Measurements from ENCODE around the gene ATP13A3. TPM values are rescaled to one million over a fixed set of nuclear protein-coding genes. Genes with fewer than 3 reads are reported as not detected.
A peak's percentile ranks its signal among the peaks of the same experiment; 100 is the strongest.
"Not testable (repeated sequence)": the region's sequence is repeated elsewhere in the genome, so short reads cannot be mapped to it uniquely, and the experiment has no call there.

The ATP13A3 gene
- total RNA-seq, 2 experiments from 2014 or later, result 61.4 to 107 TPM

- peak; percentile 7 for ATAC-seq
- no peaks in the 10 kb centered on the region for H3K9me3 Mint-ChIP-seq (ENCODE audit: low read depth)
- peaks cover 2% of the 10 kb centered on the region for H3K27me3 Mint-ChIP-seq
- ChIA-PET POLR2A (interaction anchor here (0.6 kb wide), 1 partner anchor 11 kb away, joined by 3 read pairs; no protein-coding TSS in a partner anchor), CTCF (interaction anchor here (0.6 to 3.7 kb wide), 6 partner anchors 14 to 1102 kb away, joined by 3 to 48 read pairs (median 4); no protein-coding TSS in a partner anchor)
- H3K4me1 Mint-ChIP-seq, result peaks cover 61% of the 10 kb centered on the region
- H3K4me3 Mint-ChIP-seq, result peak overlapping the region; percentile 95
- peak overlapping the region; percentile 93 for H3K27ac Mint-ChIP-seq
- peaks cover 53% of the 10 kb centered on the region for H3K36me3 Mint-ChIP-seq (ENCODE audit: low read depth)
- peak; percentile 64 for DNase-seq
- intact Hi-C loops (cut with DNase I, micrococcal nuclease), result loop anchor here (1.0 to 5.0 kb wide), 6 partner anchors 99 to 775 kb away; partner anchors contain the start of gene LSG1 (in 2 of the 2)
Measured at GRCh38 chr3:194485881-194486539, 792 bp downstream of the ATP13A3 start.

GRCh38 chr3:194485468-194485880 is 1.3 kb downstream of the ATP13A3 start:
- ATAC-seq, result peak; percentile 15

GRCh38 chr3:194484614-194485013 is 2.2 kb downstream of the ATP13A3 start:
- no peak overlapping the region for H3K27ac Mint-ChIP-seq
- peaks cover 57% of the 10 kb centered on the region for H3K36me3 Mint-ChIP-seq (ENCODE audit: low read depth)
- ATAC-seq (no peak), DNase-seq (no peak)
- H3K4me1 Mint-ChIP-seq, result peaks cover 64% of the 10 kb centered on the region
- H3K27me3 Mint-ChIP-seq, result peaks cover 2% of the 10 kb centered on the region
- intact Hi-C loops (cut with DNase I, micrococcal nuclease), result loop anchor here (5.0 kb wide), 2 partner anchors 188 to 412 kb away; partner anchors contain the start of gene LSG1 (in 1 of the 2)
- H3K4me3 Mint-ChIP-seq, result peak overlapping the region; percentile 95
- CTCF ChIA-PET, result interaction anchor here (1.2 to 3.7 kb wide), 6 partner anchors 9 to 149 kb away, joined by 3 to 48 read pairs (median 6); partner anchors contain the start of gene TMEM44
- POLR2A ChIA-PET, result interaction anchor here (0.6 kb wide), 1 partner anchor 46 kb away, joined by 3 read pairs; no protein-coding TSS in a partner anchor
- no peaks in the 10 kb centered on the region for H3K9me3 Mint-ChIP-seq (ENCODE audit: low read depth)

More at GRCh38 chr3:194485468-194485880, 1.3 kb downstream of the ATP13A3 start:
- no peak for DNase-seq
- peak overlapping the region; percentile 95 for H3K4me3 Mint-ChIP-seq
- H3K36me3 Mint-ChIP-seq (ENCODE audit: low read depth), result peaks cover 54% of the 10 kb centered on the region
- H3K27me3 Mint-ChIP-seq, result peaks cover 2% of the 10 kb centered on the region
- no peaks in the 10 kb centered on the region for H3K9me3 Mint-ChIP-seq (ENCODE audit: low read depth)
- ChIA-PET POLR2A (interaction anchor here (0.6 kb wide), 1 partner anchor 10 kb away, joined by 3 read pairs; no protein-coding TSS in a partner anchor), CTCF (interaction anchor here (0.6 to 3.7 kb wide), 6 partner anchors 13 to 423 kb away, joined by 3 to 48 read pairs (median 4); partner anchors contain the start of gene TMEM44)
- intact Hi-C loops (cut with DNase I, micrococcal nuclease), result loop anchor here (5.0 kb wide), 2 partner anchors 187 to 413 kb away; partner anchors contain the start of gene LSG1 (in 1 of the 2)
- H3K4me1 Mint-ChIP-seq, result peaks cover 64% of the 10 kb centered on the region
- H3K27ac Mint-ChIP-seq, result peak overlapping the region; percentile 93

GRCh38 chr3:194483850-194484249 is 3.0 kb downstream of the ATP13A3 start:
- ChIA-PET POLR2A (interaction anchor here (0.6 to 1.2 kb wide), 3 partner anchors 21 to 101 kb away, joined by 3 read pairs; no protein-coding TSS in a partner anchor), CTCF (interaction anchor here (0.6 to 3.7 kb wide), 8 partner anchors 10 to 351 kb away, joined by 3 to 48 read pairs (median 3); partner anchors contain the start of gene LSG1)
- DNase-seq (no peak), ATAC-seq (no peak)
- peaks cover 57% of the 10 kb centered on the region for H3K36me3 Mint-ChIP-seq (ENCODE audit: low read depth)
- H3K4me3 Mint-ChIP-seq, result no peak overlapping the region
- intact Hi-C loops (cut with DNase I, micrococcal nuclease), result no loop called here
- peaks cover under 1% of the 10 kb centered on the region for H3K27me3 Mint-ChIP-seq
- no peak overlapping the region for H3K27ac Mint-ChIP-seq
- H3K4me1 Mint-ChIP-seq, result peaks cover 60% of the 10 kb centered on the region
- no peaks in the 10 kb centered on the region for H3K9me3 Mint-ChIP-seq (ENCODE audit: low read depth)

GRCh38 chr3:194482830-194483229 is 4.0 kb downstream of the ATP13A3 start:
- DNase-seq; H3K9me3 Mint-ChIP-seq (ENCODE audit: low read depth); ATAC-seq; H3K4me3 Mint-ChIP-seq; H3K27me3 Mint-ChIP-seq; intact Hi-C loops (cut with DNase I, micrococcal nuclease): not testable (repeated sequence)
- H3K36me3 Mint-ChIP-seq (ENCODE audit: low read depth), result peaks cover 52% of the 10 kb centered on the region
- H3K27ac Mint-ChIP-seq, result peak overlapping the region; percentile 70
- ChIA-PET POLR2A (interaction anchor here (0.7 to 1.2 kb wide), 2 partner anchors 102 to 103 kb away, joined by 3 read pairs; no protein-coding TSS in a partner anchor), CTCF (interaction anchor here (0.9 to 3.7 kb wide), 3 partner anchors 11 to 189 kb away, joined by 3 to 48 read pairs (median 3); partner anchors contain the start of gene LSG1)
- peaks cover 51% of the 10 kb centered on the region for H3K4me1 Mint-ChIP-seq

DNA sequence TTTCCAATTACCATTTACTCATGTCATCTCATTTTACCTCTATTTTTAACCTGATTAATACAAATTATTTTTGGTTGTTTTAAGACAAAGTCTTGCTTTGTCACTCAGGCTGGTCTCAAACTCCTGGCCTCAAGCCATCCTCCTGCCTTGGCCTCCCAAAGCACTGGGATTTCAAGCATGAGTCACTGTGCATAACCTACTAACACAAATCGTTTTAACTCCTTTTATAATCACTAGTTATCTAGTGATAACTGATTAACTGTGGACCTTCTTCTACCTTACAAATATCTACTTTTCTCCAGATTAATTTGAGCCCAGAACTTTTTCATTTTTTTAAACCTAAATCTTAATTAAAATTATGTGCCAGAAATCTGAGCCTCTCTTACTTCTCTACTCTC is 4.6 kb downstream of the ATP13A3 start:
- Mint-ChIP-seq H3K4me3 (peak overlapping the region; percentile 19), H3K36me3 (ENCODE audit: low read depth) (peaks cover 52% of the 10 kb centered on the region), H3K27ac (peak overlapping the region; percentile 70), H3K9me3 (ENCODE audit: low read depth) (no peaks in the 10 kb centered on the region), H3K27me3 (no peaks in the 10 kb centered on the region), H3K4me1 (peaks cover 49% of the 10 kb centered on the region)
- intact Hi-C loops (cut with DNase I, micrococcal nuclease), result no loop called here
- ATAC-seq (no peak), DNase-seq (no peak)
- POLR2A ChIA-PET, result no interaction called here
- CTCF ChIA-PET, result no interaction called here

GRCh38 chr3:194481525-194482195 is 5.1 kb downstream of the ATP13A3 start:
- H3K27ac Mint-ChIP-seq, result peak overlapping the region; percentile 70
- H3K4me1 Mint-ChIP-seq, result peaks cover 49% of the 10 kb centered on the region
- no peaks in the 10 kb centered on the region for H3K9me3 Mint-ChIP-seq (ENCODE audit: low read depth)
- intact Hi-C loops (cut with DNase I, micrococcal nuclease), result no loop called here
- ATAC-seq (no peak), DNase-seq (no peak)
- no peaks in the 10 kb centered on the region for H3K27me3 Mint-ChIP-seq
- CTCF ChIA-PET, result interaction anchor here (0.8 to 2.2 kb wide), 3 partner anchors 9 to 113 kb away, joined by 4 to 10 read pairs (median 7); no protein-coding TSS in a partner anchor
- POLR2A ChIA-PET, result no interaction called here
- H3K4me3 Mint-ChIP-seq, result peak overlapping the region; percentile 19
- peaks cover 52% of the 10 kb centered on the region for H3K36me3 Mint-ChIP-seq (ENCODE audit: low read depth)

DNA sequence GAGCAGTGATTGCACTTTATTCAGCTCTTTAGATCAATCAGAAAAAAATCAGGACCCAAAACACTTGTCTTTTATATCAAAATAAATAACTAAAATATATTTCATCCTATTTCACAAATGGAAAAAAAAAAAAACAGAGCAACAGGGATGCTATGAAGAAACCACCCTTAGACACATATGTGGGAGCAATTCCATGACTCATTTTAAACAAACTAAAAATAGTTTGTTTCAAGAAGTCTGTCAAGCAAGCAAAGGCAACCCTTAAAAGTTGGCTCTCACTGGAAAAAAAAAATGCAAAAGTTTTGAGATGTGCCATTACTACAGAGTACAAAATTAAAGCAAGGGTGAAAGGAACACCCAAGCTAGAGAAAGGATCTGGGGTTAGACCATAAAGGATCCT is 5.7 kb downstream of the ATP13A3 start:
- DNase-seq (no peak), ATAC-seq (peak; percentile 16)
- H3K36me3 Mint-ChIP-seq (ENCODE audit: low read depth), result peaks cover 51% of the 10 kb centered on the region
- peaks cover 49% of the 10 kb centered on the region for H3K4me1 Mint-ChIP-seq
- H3K9me3 Mint-ChIP-seq (ENCODE audit: low read depth), result no peaks in the 10 kb centered on the region
- intact Hi-C loops (cut with DNase I, micrococcal nuclease), result no loop called here
- no peaks in the 10 kb centered on the region for H3K27me3 Mint-ChIP-seq
- H3K27ac Mint-ChIP-seq, result peak overlapping the region; percentile 70
- peak overlapping the region; percentile 2 for H3K4me3 Mint-ChIP-seq
- ChIA-PET CTCF (interaction anchor here (0.8 to 2.2 kb wide), 3 partner anchors 9 to 114 kb away, joined by 4 to 10 read pairs (median 7); no protein-coding TSS in a partner anchor), POLR2A (interaction anchor here (0.6 to 0.7 kb wide), 2 partner anchors 46 to 89 kb away, joined by 3 read pairs; no protein-coding TSS in a partner anchor)

DNA sequence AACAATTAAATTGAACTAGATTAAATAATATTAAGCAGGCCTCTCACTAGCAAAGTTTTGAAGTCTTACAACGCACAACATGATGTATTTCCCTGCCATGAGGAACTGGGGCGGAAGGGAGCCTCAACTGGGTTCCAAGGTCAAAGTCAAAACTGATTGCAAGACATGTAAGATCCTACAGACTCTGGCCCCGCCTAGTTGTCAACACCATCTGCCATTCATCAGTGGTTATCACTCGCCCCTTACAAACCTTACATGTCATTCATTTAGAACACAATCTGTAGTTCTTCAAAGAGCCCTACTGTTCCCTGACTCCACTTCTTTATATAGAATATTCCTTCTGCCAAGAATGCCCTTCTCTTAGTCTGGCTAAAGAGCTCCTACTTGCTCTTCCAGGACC is 10.0 kb downstream of the ATP13A3 start:
- CTCF ChIA-PET, result interaction anchor here (0.6 to 2.4 kb wide), 3 partner anchors 85 to 141 kb away, joined by 3 to 9 read pairs (median 3); no protein-coding TSS in a partner anchor
- peaks cover 19% of the 10 kb centered on the region for H3K36me3 Mint-ChIP-seq (ENCODE audit: low read depth)
- H3K27ac Mint-ChIP-seq, result no peak overlapping the region
- no peaks in the 10 kb centered on the region for H3K9me3 Mint-ChIP-seq (ENCODE audit: low read depth)
- DNase-seq (no peak), ATAC-seq (no peak)
- no peak overlapping the region for H3K4me3 Mint-ChIP-seq
- intact Hi-C loops (cut with DNase I, micrococcal nuclease), result no loop called here
- no peaks in the 10 kb centered on the region for H3K27me3 Mint-ChIP-seq
- POLR2A ChIA-PET, result no interaction called here
- peaks cover 38% of the 10 kb centered on the region for H3K4me1 Mint-ChIP-seq

DNA sequence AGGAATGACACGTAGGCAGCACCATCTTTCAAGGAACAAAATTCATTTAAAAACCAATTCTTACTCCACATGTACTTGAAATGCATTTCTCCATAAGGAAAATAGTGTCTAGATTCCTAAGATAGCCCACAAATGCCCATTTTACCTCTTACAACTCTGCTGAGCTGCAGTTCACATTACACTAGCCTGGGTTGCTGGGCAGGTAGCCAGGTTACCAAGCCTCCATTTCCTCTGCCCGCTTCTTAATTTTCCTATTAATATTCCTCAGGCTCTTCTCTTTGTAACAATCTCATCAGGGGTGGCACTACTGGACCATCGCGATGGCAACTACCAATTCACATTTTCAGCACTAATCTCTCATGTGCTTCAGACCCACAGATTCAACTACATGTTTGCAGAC is 10.8 kb downstream of the ATP13A3 start:
- ATAC-seq, result no peak
- peaks cover 30% of the 10 kb centered on the region for H3K4me1 Mint-ChIP-seq
- peaks cover 14% of the 10 kb centered on the region for H3K36me3 Mint-ChIP-seq (ENCODE audit: low read depth)
- no peak overlapping the region for H3K27ac Mint-ChIP-seq
- H3K9me3 Mint-ChIP-seq (ENCODE audit: low read depth), result no peaks in the 10 kb centered on the region
- H3K27me3 Mint-ChIP-seq, result no peaks in the 10 kb centered on the region
- no peak overlapping the region for H3K4me3 Mint-ChIP-seq
- no peak for DNase-seq
- CTCF ChIA-PET, result interaction anchor here (0.6 to 2.4 kb wide), 3 partner anchors 23 to 140 kb away, joined by 3 to 9 read pairs (median 5); no protein-coding TSS in a partner anchor
- POLR2A ChIA-PET, result no interaction called here
- intact Hi-C loops (cut with DNase I, micrococcal nuclease), result no loop called here
